GM12891 (cell line): ENCODE results near the gene TMEM219.
"Not testable (repeated sequence)": the region's sequence is repeated elsewhere in the genome, so short reads cannot be mapped to it uniquely, and the experiment has no call there.

Source experiments
- DNase-seq: peaks from one replicate; pipeline ENCODE4 v3.0.0; 2011; ENCODE audit warnings: low spot score; ENCODE audit not compliant: insufficient read length
- FAIRE-seq: peaks from 2 replicates; lab custom pipeline; 2011; peaks lifted over from hg19 to GRCh38; lab: Jason Lieb, UNC
- PAX5 ChIP-seq: IDR thresholded peaks from 2 replicates; pipeline ENCODE4 v1.6.1; 2011; ENCODE audit warnings: low read length, moderate library complexity, mild to moderate bottlenecking; ENCODE audit not compliant: insufficient read depth, severe bottlenecking
- POLR2A ChIP-seq: IDR thresholded peaks from 2 replicates; pipeline ENCODE4 v1.6.1; 2011; ENCODE audit warnings: low read depth, low read length, control low read depth
- POLR2AphosphoS5 ChIP-seq: IDR thresholded peaks from 2 replicates; pipeline ENCODE4 v1.6.1; 2011; ENCODE audit warnings: low read depth, low read length, control low read depth
- POU2F2 ChIP-seq: IDR thresholded peaks from 2 replicates; pipeline ENCODE4 v1.6.1; 2011; ENCODE audit warnings: low read depth, mild to moderate bottlenecking, control low read depth, low read length, moderate library complexity
- SPI1 ChIP-seq: IDR thresholded peaks from 2 replicates; pipeline ENCODE4 v1.6.1; 2011; ENCODE audit warnings: low read depth, low read length, control low read depth
- TAF1 ChIP-seq: IDR thresholded peaks from 2 replicates; pipeline ENCODE4 v1.6.1; 2011; ENCODE audit warnings: low read depth, low read length, control low read depth

The TMEM219 gene

DNA sequence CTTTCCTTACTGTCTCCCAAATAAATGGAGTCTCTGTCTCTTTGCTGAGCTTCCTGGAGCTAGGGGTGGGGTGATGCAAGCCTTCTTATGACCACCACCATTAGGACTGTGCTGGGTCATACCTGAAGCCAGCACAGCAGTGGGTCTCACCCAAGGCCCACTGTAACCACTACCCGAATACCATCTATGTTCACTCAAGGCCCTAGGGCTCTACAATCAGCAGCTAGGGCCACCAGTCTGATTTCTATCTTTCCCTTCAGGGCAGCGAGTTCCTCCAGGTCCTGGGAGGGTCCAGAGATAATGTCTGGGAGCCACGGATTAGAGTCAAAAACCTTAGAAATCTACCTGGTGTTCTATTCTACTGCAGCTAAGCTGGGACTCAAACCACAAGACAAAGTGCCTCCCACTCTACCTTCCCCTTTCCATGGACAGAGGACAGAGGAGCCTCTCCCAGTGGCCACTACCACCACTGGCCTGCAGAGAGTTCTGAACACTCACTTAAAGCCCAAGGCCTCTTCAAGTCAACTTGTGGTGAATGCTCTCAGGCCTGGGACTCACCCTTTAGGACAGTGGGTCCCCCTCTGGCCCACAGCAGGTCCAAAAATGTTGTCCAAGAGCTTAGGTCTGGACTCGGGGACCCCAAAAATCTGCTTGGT, 10.9 kb upstream of the TMEM219 start:
- no peak for FAIRE-seq
- TF ChIP-seq SPI1 (no peak), POLR2AphosphoS5 (no peak), TAF1 (no peak)
- no peak for DNase-seq

DNA sequence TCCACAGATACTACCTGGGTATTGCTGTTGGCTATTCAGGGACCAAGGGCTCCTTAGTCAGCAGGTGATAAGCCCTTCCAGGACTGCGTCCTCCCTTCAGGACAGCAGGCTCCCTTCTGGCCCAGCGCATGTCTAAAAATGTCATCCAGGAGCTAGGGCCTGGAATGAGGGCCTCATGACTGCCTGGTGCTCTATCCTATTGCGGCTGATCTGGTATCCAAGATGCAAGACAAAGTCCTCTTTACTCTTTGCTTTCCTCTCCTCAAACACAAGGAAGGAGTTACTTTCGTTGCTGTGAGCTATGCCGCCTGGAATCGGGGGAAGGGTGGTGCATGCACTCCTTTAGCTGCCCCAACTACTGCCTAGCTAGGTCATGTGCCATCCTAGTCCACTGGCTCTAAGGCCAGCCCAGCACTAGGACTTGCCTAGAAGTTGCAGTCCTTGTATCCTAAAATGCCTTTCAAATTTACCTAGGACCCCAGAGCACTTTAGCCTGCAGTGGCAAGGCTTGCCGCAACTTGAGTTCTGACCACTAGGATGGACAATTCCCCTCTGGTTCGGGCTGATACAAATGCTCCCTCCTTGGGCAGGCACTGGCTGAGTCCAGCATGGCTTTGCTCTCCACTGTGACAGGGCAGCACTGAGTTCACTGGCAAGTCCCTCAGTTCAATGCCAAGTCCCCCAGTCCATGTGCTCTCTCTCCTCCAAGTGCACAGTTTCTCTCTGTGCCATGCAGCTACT, 10.1 kb upstream of the TMEM219 start:
- TF ChIP-seq PAX5 (no peak), TAF1 (no peak), SPI1 (no peak), POU2F2 (no peak), POLR2AphosphoS5 (no peak), POLR2A (no peak)
- DNase-seq (no peak), FAIRE-seq (no peak)

DNA sequence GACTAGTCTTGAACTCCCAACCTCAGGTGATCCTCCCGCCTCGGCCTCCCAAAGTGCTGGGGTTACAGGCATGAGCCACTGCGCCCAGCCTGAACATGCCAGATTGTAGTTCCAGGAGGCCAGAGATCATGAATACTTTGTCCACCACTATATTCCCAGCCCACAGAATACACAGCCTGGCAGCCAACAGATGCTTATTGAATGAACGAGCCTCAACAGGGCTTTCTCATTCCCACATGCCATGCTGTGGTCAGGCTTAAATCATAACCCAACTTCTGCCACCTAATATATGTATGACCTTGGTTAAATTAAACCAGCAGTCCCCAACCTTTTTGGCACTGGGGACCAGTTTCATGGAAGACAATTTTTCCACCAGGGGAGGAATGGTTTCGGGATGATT, 3.1 kb upstream of the TMEM219 start:
- no peak for DNase-seq
- FAIRE-seq: no peak
- no peak for TF ChIP-seq POLR2A
- TF ChIP-seq SPI1: no peak
- no peak for TF ChIP-seq TAF1
- TF ChIP-seq POU2F2: no peak
- TF ChIP-seq PAX5: no peak
- TF ChIP-seq POLR2AphosphoS5: no peak

DNA sequence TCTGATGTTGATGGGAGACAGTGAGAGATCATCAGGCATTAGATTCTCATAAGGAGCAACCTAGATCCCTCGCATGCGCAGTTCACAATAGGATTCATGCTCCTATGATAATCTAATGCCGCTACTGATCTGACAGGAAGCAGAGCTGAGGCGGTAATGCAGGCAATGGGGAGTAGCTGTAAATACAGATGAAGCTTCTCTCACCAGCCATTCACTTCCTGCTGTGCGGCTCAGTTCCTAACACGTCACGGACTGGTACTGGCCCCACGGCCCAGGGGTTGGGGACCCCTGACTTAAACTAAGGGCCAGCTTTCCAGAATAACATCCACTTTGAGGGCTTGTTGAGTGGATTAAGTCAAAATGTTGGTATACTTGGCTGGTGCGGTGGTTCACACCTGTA, 2.6 kb upstream of the TMEM219 start:
- TF ChIP-seq TAF1 (no peak), SPI1 (no peak), POU2F2 (no peak), POLR2A (no peak), PAX5 (no peak), POLR2AphosphoS5 (no peak)
- no peak for FAIRE-seq
- no peak for DNase-seq

DNA sequence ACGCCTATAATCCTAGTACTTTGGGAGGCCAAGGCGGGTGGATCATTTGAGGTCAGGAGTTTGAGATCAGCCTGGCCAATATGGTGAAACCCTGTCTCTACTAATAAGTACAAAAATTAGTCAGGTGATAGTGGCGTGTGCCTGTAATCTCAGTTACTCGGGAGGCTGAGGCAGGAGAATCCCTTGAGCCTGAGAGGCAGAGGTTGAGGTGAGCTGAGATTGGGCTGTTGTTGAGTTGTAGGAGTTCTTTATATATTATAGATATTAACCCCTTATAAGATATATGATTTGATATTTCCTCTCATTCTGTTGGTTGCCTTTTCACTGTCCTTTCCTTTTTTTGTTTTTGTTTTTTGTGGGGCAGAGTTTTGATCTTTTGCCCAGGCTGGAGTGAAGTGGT, 2.1 kb upstream of the TMEM219 start:
- FAIRE-seq: not testable (repeated sequence)

DNA sequence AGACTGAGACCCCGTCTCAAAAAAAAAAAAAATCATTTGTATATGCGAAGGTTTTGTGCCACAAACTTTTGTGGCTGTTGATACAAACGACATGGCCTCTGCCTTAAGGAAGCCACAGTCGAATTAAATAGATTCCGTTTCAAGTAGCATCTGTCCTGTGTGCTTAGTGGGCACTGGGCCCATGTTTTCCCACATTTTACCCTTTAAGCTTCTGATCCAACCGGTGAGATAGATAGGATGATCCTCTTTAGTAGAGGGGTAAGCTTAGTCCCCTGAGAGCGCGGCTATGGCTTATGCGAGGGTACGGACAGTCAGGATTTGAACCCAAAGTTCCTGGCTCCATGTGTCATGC, 776 bp upstream of the TMEM219 start:
- TF ChIP-seq SPI1: no peak
- TF ChIP-seq PAX5: no peak
- no peak for TF ChIP-seq POU2F2
- TF ChIP-seq POLR2A: no peak
- TF ChIP-seq TAF1: no peak
- no peak for TF ChIP-seq POLR2AphosphoS5
- DNase-seq (no peak), FAIRE-seq (no peak)

More for the DNA sequence above, 2.1 kb upstream of the TMEM219 start:
- DNase-seq: not testable (repeated sequence)

DNA sequence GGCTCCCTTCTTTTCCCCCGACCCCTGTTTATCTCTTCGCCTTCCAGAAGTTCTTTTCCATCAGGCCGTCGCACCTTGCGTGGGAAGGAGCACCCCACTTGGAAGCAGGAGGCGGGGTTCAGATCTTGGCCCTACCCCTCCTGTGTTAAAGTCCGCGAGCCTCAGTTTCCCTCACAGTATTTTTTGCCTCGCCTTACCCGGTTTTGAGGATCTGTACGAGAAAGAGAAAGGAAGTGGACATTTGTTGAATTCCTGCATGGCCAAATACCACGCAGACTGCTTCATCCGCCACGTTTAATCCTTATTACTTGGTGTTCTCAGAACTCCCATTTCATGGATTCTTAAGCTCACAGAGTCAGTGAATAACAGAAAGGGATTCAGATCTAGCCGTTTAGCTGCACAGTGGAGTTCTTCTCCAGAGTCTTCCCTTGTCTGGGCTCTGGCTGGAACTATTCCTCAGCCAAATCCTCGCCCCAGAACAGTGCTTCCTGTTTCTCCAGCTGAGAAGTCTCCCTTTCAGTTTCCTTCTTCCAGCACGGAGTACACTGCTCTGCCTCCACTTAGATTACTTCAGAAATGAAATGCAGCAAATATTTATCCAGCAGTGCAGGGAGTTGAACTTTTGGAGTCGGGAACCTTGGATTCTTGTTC, 590 bp downstream of the TMEM219 start:
- FAIRE-seq (no peak), DNase-seq (no peak)
- TF ChIP-seq TAF1 (no peak), PAX5 (no peak), SPI1 (no peak), POLR2A (no peak), POLR2AphosphoS5 (no peak), POU2F2 (no peak)

DNA sequence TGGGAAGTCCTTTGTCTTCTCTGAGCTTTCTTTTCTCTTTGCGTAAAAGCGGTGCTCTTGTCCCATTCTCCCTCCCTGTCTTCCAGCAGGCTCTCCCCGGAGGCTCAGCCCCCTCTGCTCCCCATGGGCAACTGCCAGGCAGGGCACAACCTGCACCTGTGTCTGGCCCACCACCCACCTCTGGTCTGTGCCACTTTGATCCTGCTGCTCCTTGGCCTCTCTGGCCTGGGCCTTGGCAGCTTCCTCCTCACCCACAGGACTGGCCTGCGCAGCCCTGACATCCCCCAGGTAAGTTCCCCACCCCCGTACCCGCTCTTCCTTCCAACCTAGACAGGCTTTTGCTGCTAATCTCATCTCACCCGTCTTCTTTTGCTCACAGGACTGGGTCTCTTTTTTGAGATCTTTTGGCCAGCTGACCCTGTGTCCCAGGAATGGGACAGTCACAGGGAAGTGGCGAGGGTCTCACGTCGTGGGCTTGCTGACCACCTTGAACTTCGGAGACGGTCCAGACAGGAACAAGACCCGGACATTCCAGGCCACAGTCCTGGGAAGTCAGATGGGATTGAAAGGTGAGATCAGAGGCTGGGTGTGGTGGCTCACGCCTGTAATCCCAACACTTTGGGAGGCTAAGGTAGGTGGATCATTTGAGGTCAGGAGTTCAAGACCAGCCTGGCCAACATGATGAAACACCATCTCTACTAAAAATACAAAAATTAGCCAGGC, 1.3 kb downstream of the TMEM219 start:
- TF ChIP-seq POLR2A: no peak
- TF ChIP-seq POU2F2: no peak
- TF ChIP-seq PAX5: no peak
- TF ChIP-seq TAF1: no peak
- TF ChIP-seq SPI1: no peak
- DNase-seq: no peak
- no peak for FAIRE-seq

DNA sequence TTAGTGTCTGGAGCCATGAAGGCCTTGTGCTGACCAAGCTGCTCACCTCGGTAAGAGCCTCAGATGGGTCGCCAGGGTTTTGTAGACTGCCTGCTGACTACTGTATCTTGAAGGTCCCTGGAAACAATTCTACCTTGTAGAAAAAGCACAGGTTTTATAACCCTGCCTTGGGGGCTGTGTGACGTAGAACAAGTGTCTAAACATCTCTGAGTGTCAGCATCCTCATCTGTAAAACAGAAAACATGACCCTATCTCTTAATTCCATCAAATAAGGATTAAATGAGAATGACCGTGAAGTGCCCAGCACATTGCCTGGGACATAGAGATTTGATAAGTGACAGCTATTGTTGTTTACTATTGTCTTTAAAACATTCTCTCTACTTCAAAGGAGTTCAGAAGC, 6.3 kb downstream of the TMEM219 start:
- DNase-seq: no peak
- TF ChIP-seq POLR2A (no peak), SPI1 (no peak), PAX5 (no peak), POLR2AphosphoS5 (no peak), POU2F2 (no peak), TAF1 (no peak)
- FAIRE-seq: no peak

DNA sequence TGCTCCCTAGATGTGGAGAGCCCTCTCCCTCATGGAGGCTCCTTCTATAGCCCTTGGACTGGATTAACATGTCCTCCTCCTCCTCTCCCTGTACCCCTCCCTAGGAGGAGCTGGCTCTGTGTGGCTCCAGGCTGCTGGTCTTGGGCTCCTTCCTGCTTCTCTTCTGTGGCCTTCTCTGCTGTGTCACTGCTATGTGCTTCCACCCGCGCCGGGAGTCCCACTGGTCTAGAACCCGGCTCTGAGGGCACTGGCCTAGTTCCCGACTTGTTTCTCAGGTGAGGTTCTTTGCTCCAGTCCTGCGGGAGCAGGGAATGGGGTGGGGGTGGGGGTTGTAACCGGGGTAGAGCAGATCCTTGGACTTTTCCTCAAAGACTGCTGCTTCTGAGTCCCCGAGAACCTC, 9.4 kb downstream of the TMEM219 start:
- TF ChIP-seq TAF1 (no peak), SPI1 (no peak), PAX5 (no peak), POU2F2 (no peak), POLR2A (no peak), POLR2AphosphoS5 (no peak)
- FAIRE-seq (no peak), DNase-seq (no peak)
